Frontal cortex (tissue), 4 donors: Measurements from ENCODE around the gene HOXD4. TPM values are rescaled to one million over a fixed set of nuclear protein-coding genes. Genes with fewer than 3 reads are reported as not detected.

Experiments
- DNase-seq, 2 donors: peaks; one replicate each; pipeline ENCODE4 v3.0.0; 2012; ENCODE audit warnings: low spot score in 2 of 2
- FAIRE-seq: peaks from 2 replicates; lab custom pipeline; 2012; peaks lifted over from hg19 to GRCh38; lab: Jason Lieb, UNC
- total RNA-seq: library from RNA; depleted of rRNA; stranded (reverse); fragments of >200 nt; gene quantifications from one replicate; pipeline ENCODE4 v1.2.3, GENCODE V29; 2014
- donor health status: control.
- donor health status: control.
- donor health status: control.

HOXD4 gene
- total RNA-seq, 1 donor from 2014 or later, result not detected

DNA sequence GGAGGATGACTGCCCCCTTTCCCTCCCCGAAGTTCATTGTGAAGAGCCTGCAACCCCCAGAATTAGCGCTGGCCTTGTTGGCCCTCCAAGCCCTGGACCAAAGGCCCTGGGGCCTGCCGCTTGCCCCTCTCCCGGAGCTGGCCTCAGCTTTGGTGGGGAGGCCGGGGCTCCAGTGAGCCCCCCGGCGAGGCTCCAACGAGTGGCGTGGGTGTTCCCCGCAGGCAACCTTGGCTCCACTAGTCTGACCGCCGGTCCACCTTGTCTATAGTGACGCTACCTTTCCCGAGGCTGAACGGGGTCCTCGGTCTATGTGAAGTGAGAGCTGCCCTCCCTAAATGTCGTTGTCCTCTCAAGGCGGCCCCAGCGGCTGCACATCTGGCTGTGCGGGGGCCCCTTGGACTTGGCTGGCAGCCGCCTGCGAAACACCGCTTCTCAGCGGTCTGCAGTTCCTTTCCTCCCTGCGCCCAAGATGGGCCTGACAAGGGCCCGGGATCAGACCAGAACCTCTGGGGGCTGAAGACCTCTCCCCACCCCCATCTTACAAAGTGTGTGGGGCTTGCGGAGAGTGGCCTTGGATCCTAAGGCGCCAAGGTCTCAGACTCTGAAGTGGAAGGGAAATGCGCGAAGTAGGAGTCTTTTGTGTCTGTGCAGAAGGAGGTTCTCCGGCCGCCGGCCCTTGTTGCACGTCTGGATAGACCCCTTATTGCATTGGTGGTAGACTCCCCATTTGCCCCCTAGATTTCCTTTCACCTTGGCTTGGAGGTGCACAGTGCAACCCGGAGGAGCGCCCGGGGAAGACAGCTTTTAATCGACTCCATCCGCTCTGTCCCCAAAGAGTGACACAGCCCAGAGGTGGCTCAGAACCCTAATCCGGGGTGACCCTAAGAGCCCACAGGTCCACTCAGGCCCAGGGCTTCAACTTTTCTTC lies 38.7 kb upstream of the HOXD4 start:
- no peak for FAIRE-seq
- no peak for DNase-seq

DNA sequence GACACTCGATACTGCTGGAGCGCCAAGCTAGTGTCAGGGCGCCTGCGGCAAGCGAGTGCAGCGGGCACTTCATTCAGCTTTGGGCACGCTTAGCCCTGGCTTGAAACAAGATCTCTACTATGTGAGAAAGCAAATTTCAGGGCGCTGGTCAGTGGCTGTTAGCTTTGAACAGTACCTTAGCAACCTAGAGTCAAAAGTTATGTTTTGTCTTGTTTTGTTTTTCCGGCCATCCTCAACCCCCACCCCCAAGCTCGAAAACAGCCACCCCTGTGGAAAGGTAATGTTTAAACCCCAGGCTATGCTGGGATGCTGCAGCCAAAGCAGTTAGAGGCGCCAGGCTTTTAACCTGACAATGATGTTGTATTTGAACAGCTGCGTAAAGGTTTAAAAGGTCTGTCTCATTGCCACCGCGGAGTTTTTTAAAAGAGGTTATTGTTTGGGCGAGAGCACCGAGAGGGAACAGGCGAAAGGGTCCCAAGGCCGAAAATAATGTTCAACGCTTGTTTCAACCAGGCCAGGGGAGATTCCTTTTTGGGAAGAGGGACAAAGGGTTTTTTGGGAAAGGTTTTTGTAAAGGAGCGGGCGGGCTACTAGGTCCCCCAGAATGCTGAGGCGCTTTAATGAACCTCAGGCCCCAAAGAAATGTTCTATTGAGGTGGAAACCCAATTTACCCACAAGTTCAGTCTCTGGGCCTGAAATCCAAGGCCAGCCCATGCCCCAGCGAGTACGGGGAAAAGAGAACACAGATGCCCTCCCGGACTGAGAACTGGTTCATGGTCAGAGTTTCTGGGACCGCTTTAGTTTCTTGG lies 37.0 kb upstream of the HOXD4 start:
- DNase-seq, result no peak
- no peak for FAIRE-seq

- FAIRE-seq, result no peak
Observed at GRCh38 chr2:176114930-176115625, 36.3 kb upstream of the HOXD4 start.

DNA sequence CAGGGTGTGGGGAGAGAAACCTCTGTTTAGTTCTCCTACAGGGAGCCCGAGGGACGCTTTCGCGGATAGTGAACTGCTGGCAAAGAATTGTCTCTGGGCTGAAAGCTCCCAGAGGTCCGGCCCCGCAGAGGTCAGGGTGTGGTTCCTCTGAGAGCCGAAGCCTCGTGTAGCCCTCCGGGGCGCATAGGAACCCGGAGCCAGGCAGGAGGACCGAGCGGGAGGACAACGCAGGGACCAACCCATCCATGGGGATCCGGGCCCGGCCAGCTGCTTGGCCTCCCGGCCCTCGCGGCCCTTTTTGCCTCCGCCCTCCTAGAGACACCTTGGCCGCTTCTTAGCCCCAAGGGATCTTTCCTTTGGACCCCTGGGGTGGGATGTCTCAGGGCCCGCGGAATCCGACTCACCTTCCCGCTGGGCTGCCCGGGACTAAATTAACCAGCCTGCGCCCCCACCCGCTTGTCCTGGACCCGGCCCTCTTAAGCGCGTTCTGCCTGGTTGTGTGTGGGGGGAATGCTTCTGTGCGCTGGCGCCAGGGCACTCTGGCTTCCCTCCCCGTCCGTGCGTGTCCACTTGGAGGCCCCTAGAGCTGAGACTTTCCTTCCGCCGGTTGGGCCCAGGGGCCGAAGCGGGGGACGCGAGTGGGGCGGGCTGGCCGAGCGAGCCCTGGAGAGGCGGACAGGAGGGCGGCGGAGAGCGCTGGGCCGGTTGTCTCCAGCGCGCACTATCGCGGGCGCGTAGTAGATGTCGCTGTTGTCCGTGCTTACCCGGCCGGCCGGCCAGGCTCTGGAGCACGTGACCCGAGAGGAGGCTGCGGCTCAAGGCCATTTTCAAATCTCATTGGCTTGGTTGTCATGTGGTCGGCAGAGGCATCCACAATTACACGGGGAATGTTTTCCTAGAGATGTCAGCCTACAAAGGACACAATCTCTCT lies 35.2 kb upstream of the HOXD4 start, which contains the start of gene HOXD10:
Gene HOXD10, plus strand, starts transcription at position 896 of the 931 bp plus-strand sequence. CDS start 56 bp downstream, outside the sequence.
- DNase-seq (no peak), FAIRE-seq (no peak)

More at GRCh38 chr2:176114930-176115625, 36.3 kb upstream of the HOXD4 start:
- no peak for DNase-seq

- FAIRE-seq (no peak), DNase-seq (no peak)
Observed at GRCh38 chr2:176117162-176117822, 34.1 kb upstream of the HOXD4 start.

DNA sequence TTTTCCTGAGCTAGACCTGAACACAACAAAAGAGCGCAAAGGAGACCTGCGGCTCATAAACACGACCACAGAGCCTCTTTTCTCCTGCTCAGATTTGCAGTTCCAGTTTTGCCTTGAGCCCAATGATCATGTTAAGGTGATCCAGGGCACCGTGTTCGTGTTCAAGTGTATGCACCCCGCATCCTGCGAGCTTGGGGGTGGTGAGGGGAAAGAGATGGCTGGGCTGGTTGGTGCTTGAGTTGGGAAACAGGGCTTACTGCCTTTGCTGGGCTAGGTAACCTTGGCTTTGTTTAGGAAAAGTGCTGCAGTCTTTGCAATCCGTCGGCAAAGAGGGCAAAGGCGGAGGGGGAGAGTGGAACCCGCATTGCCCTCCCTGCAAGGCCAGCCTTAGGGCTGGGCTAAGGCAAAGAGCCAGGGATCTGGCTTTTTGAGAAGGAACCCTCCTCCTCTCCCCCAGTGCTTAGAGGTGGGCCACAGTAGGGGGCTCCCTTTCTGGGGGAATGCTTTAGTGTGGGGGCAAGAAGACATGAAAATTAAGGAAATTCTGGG lies 33.5 kb upstream of the HOXD4 start:
- FAIRE-seq, result no peak
- DNase-seq, result no peak

DNA sequence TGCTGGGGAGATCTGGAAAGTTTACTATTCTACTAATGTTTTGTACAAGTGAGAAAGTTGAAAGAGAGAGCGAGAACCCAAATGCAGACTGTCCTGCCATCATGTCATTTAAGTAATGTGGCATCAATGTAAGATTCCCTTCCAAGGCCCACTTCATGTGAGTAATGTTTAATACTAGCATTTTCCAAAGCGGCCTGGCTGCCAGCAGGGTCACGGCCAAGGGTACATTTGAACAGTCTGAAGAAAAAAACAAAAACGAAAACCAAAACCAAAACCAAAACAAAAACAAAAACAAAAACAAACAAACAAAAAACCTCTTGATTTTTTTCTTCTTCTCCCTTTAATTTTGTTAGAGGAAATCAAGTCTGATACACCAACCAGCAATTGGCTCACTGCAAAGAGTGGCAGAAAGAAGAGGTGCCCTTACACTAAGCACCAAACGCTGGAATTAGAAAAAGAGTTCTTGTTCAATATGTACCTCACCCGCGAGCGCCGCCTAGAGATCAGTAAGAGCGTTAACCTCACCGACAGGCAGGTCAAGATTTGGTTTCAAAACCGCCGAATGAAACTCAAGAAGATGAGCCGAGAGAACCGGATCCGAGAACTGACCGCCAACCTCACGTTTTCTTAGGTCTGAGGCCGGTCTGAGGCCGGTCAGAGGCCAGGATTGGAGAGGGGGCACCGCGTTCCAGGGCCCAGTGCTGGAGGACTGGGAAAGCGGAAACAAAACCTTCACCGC lies 32.6 kb upstream of the HOXD4 start:
- FAIRE-seq, result no peak

GRCh38 chr2:176120364-176121189 lies 30.8 kb upstream of the HOXD4 start:
- FAIRE-seq (no peak), DNase-seq (no peak)

More for the DNA sequence above, 32.6 kb upstream of the HOXD4 start:
- DNase-seq, result no peak

GRCh38 chr2:176121190-176122051 lies 29.9 kb upstream of the HOXD4 start:
- FAIRE-seq (no peak), DNase-seq (no peak)

DNA sequence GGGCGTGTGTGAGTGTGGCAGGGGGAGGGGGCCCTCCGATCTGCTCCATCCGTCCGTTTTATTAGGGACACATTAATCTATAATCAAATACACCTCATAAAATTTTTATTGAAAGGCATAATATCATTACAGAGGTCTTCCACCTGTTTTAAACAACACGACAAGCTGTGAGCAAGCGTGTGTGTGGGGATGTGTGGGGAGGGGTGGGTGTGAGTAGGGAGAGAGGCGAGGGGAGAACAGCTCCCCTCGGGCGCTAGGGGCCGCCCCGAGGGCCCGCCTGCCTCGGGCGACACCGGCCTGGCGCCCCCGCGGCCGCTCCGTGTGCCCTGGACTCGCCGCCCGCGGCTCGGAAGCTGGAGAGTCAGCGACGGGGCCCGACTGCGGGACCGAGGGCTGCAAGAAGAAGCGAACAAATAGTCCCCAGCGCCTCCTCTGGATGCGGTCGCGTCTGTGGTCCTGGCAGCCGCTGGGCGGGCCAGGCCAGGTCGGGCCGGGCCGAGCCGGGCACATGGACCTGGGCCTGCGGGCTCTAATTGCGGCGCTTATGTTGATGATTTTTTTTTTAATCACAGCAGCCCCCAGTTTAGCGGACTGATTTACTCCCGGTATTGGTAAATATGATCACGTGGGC lies 29.2 kb upstream of the HOXD4 start:
- no peak for FAIRE-seq
- no peak for DNase-seq

- FAIRE-seq, result no peak
- DNase-seq, result no peak
Observed at GRCh38 chr2:176122683-176123410, 28.5 kb upstream of the HOXD4 start, which contains the start of gene HOXD9. Gene HOXD9 (plus strand): TSS chr2:176122719. CDS start chr2:176122769, 50 bp downstream.

DNA sequence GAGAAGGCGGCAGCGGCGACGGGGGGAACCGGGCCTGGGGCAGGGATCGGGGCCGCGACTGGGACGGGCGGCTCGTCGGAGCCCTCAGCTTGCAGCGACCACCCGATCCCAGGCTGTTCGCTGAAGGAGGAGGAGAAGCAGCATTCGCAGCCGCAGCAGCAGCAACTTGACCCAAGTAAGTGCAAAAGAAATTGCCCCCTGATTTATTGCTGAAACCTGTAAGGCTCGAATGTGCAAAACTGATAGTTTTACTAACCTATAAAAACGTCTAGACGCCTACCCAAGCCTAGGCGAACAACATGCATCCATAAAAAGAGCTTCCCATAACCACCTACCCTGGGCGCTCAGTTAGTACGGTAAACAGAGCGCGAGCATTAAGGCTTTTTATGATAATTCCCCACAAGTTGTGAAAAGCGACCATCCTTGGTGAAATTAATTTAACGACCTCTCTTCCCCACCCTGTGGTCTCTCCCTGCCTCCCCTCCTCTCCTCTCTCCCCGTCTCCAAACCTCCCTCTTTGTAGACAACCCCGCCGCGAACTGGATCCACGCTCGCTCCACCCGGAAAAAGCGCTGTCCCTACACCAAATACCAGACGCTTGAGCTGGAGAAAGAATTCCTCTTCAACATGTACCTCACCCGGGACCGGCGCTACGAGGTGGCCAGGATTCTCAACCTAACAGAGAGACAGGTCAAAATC lies 27.8 kb upstream of the HOXD4 start:
- FAIRE-seq, result no peak
- DNase-seq, result no peak

GRCh38 chr2:176124110-176124946 lies 27.0 kb upstream of the HOXD4 start:
- no peak for FAIRE-seq
- no peak for DNase-seq
